MG63 (cell line): Measurements from ENCODE around the gene PTPRF. TPM values are rescaled to one million over a fixed set of nuclear protein-coding genes. Genes with fewer than 3 reads are reported as not detected.
A peak's percentile ranks its signal among the peaks of the same experiment; 100 is the strongest.

Experiments used
- DNase-seq: peaks from one replicate; pipeline ENCODE4 v3.0.0-alpha.2; 2020
- H3K27me3 ChIP-seq: fragments of 250-450 bp; sonication (Bioruptor Pico); 2 replicates; pipeline ENCODE4 v1.5.1; 2020; ENCODE audit warnings: mild to moderate bottlenecking, moderate library complexity
- H3K36me3 ChIP-seq: fragments of 250-450 bp; sonication (Bioruptor Pico); 2 replicates; pipeline ENCODE4 v1.5.1; 2020; ENCODE audit warnings: mild to moderate bottlenecking, moderate library complexity
- H3K4me3 ChIP-seq: fragments of 250-450 bp; sonication (Bioruptor Pico); 2 replicates; pipeline ENCODE4 v1.5.1; 2020; ENCODE audit warnings: mild to moderate bottlenecking, moderate library complexity
- H3K9me3 ChIP-seq: fragments of 250-450 bp; sonication (Bioruptor Pico); 2 replicates; pipeline ENCODE4 v1.5.1; 2020; ENCODE audit warnings: mild to moderate bottlenecking, moderate library complexity
- total RNA-seq: library from RNA; depleted of rRNA; stranded (reverse); fragments of >200 nt; shearing (Covaris generic); gene quantifications from 2 replicates; pipeline ENCODE4 v1.2.3, GENCODE V29; 2014; ENCODE audit warnings: low replicate concordance

PTPRF gene
- total RNA-seq, 1 experiment from 2014 or later: 33.0 TPM

DNA sequence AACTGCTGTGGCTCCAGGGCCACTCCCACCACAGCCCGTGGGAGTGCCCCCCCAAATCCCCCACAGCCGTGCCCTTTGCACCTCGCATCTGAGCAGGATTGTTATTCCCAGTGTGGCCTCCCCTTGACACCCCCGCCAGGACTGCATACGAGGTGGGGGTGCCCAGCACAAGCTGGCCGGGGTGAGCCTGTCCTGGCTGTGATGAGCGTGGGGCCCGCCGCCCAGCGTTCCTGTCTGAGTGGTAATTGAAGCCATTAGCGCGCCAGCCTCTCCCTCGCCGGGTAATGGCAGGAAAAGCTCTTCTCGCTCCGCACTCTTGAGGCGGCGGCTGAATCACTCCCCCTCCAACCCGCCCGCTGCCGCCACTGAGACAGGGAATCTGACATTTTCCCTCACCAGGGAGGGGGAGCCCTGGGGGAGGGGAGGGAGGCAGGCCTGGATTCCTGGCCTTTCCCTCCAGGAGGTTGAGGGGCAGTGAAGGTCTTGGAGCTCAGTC lies 27.7 kb downstream of the PTPRF start:
- Histone ChIP-seq H3K36me3 (no peaks in the 10 kb centered on the region; the same call in 1 of the 2 replicates), H3K4me3 (no peak overlapping the region), H3K9me3 (no peaks in the 10 kb centered on the region), H3K27me3 (no peaks in the 10 kb centered on the region)
- no peak for DNase-seq

DNA sequence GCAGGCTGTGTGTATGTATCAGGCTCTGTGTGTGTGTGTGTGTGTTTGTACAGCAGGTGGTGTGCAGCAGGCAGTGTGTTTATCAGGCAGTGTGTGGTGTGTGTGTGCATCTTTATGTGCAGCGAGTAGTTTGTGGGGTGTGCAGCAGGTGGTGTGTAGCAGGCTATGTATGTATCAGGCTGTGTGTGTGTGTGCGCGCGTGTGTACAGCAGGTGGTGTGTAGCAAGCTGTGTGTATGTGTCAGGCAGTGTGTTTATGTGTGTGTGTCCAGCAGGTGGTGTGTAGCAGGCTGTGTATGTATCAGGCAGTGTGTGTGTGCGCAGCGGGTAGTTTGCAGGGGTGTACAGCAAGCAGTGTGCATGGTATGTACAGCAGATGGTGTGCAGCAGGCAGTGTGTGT lies 29.0 kb downstream of the PTPRF start:
- Histone ChIP-seq H3K4me3 (no peak overlapping the region), H3K27me3 (no peaks in the 10 kb centered on the region), H3K36me3 (no peaks in the 10 kb centered on the region), H3K9me3 (no peaks in the 10 kb centered on the region)
- no peak for DNase-seq

DNA sequence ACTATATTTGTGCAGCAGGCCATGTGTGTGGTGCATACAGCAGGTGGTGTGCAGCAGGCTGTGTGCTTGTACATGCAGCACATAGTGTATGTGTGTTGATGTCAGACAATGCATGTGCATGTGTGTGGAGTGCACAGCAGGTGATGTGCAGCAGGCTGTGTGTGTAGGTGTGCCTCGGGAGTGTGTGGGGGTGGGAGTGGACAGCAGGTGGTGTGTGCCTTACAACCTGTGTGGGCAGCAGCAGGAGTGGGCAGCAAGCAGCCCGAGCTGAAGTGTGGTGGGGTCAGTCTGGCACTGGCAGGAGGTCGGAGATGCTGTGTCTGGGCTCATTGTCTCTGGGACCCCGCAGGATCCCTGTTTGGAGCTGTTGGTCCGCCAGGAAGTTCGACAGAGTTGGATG lies 29.6 kb downstream of the PTPRF start:
- Histone ChIP-seq H3K36me3 (no peaks in the 10 kb centered on the region), H3K27me3 (no peaks in the 10 kb centered on the region), H3K4me3 (no peak overlapping the region), H3K9me3 (no peaks in the 10 kb centered on the region)
- DNase-seq: no peak

DNA sequence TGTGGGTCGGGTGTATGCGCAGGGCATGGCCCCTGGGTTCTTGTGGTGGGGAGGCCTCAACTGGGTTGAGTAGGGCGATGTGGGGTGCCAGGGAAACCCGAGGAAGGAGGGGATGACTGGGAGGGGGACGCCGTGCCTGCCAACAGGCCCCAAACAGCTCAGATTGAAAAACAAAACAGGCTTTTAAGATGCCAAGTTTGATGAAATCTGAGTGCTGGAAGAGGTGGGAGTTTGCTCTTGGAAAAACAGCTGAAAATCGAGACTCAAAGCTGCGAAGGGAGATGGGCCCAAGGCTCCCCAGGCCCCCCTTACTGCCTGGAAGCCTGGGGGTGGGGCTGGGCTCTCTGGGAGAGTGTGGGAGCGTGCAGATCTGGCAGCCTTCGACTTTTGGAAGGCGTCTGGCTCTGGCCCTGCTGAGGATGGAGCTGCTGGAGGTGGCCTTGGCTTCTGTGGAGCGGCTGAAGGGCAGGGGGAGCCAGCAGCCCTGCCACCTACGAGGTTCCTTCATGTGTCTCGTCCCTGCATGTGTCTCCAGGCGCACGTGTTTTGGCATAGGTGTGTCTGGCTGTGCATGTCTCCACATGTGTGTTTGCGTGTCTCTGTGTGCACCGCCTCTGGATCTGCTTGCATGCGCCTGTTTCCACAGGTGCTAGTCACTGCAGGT lies 33.3 kb downstream of the PTPRF start:
- Histone ChIP-seq H3K9me3 (no peaks in the 10 kb centered on the region), H3K27me3 (no peaks in the 10 kb centered on the region), H3K4me3 (no peak overlapping the region), H3K36me3 (no peaks in the 10 kb centered on the region)
- DNase-seq: no peak

DNA sequence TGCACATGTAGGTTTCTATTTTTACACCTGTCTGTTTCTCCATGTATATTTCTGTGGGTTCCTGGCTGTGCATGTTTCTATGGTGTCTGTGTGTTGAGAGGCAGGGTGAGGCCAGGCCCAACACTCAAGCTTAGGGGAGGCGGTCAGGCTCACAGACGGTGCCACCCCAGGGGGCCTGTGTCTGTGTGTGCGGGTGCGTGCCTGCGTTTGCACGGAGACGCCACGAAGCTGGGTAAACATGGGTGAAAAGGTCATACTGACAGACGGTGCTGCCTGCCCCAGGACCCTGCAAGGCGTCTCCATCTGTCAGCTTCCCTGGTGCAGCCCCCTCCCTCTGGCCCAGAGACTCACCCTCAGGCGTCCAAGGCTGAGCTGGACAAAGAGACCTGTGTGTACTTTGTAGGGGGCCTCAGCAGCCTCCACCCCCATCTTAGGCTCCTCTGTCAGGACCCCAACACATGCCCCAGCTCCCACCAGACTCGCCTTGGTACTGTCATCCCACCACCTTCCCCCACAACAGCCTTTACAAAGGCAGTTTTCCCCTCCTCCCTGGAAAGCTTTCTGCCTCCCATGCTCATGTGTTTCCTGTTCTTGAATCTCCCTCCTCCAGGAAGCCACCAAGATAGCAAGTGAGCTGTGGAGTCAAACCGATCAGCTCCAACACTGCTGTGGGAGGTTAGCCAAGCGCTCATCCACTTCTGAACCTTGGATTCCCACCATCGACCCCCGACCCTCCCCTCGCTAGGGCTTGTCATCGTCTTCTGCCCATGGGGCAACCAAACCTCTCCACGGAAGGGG lies 34.1 kb downstream of the PTPRF start:
- no peaks in the 10 kb centered on the region for H3K27me3 ChIP-seq
- no peaks in the 10 kb centered on the region for H3K9me3 ChIP-seq
- no peak overlapping the region for H3K4me3 ChIP-seq
- H3K36me3 ChIP-seq: no peaks in the 10 kb centered on the region
- no peak for DNase-seq

GRCh38 chr1:43565600-43566360 lies 35.1 kb downstream of the PTPRF start:
- no peaks in the 10 kb centered on the region for H3K36me3 ChIP-seq
- no peak for DNase-seq
- H3K4me3 ChIP-seq: no peak overlapping the region
- no peaks in the 10 kb centered on the region for H3K9me3 ChIP-seq
- no peaks in the 10 kb centered on the region for H3K27me3 ChIP-seq

DNA sequence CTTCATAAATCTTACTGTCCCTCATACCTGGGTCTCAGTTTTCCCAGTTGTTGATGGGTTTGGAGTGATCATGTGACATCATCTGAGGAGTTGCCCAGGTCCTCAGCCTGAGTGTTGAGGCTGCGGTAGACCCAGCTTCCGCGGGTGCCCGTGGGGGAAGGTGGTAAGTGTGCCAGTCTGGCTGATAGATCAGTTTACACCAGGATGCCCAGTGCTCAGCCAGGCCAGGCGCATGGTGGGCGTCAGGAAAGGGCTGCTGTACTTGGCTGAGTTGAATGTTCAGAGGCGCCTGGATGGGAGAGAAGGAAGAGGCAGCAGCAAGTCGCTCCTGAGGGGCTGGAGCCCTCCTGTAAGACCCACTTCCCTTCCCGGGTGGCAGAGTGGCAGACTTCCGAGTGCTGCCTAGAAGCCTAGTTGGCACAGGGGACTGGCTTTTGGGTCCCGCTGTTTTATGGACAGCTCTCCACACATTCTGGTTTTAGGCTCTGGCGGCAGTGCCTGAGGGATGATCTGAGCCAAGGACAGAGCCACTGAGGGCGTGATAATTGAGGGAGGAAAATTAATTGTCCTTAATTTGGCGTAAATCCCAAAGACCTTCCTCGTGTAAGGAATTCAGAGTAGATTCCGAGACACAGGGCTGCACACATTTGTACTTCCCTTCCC lies 35.8 kb downstream of the PTPRF start:
- DNase-seq: no peak
- Histone ChIP-seq H3K27me3 (no peaks in the 10 kb centered on the region), H3K4me3 (no peak overlapping the region), H3K36me3 (no peaks in the 10 kb centered on the region), H3K9me3 (no peaks in the 10 kb centered on the region)

- H3K27me3 ChIP-seq: no peaks in the 10 kb centered on the region
- DNase-seq: no peak
- H3K9me3 ChIP-seq: no peaks in the 10 kb centered on the region
- no peaks in the 10 kb centered on the region for H3K36me3 ChIP-seq
- no peak overlapping the region for H3K4me3 ChIP-seq
Measured at GRCh38 chr1:43569175-43569574, 38.5 kb downstream of the PTPRF start.

DNA sequence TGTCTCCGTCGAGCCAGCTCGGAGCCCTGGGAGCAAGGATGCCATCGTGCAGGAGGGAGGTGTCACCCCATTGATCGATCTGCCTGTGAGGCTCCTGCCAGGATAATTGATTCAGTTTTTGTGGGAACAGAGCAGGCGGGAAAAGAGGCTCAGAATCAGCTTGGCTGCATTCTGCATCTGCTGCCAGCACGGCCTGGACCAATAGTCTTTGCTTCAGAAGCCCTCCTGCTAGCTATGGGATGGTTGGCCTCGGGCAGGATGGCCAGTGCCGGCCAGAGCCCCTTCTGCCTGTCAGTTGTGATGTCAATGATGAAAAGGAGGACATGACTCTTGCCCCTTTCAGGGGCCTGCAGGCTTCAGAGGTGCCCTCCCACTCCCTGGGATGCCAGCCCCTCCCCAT lies 39.6 kb downstream of the PTPRF start:
- DNase-seq: no peak
- Histone ChIP-seq H3K4me3 (no peak overlapping the region), H3K27me3 (no peaks in the 10 kb centered on the region), H3K9me3 (no peaks in the 10 kb centered on the region), H3K36me3 (no peaks in the 10 kb centered on the region)

DNA sequence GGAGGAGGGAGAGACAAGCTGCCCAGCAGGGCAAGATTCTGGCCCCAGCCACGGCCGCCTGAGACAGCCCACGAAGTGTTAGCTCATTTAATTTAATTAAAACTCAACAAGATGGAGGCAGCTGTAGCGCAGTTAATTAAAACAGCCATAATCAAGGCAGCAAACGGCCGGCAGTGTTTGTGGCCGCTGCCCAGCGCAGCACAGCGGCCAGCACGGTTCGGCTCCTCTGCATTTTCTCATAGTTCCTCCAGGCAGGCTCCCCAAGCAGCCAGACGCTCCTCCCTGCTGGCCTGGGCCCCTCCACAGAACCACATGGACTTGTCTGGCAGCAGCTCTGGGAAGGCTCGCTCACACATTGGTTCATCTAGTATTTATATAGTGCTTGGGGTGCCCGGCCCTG lies 40.0 kb downstream of the PTPRF start:
- no peaks in the 10 kb centered on the region for H3K9me3 ChIP-seq
- no peaks in the 10 kb centered on the region for H3K27me3 ChIP-seq
- DNase-seq: no peak
- no peak overlapping the region for H3K4me3 ChIP-seq
- no peaks in the 10 kb centered on the region for H3K36me3 ChIP-seq

DNA sequence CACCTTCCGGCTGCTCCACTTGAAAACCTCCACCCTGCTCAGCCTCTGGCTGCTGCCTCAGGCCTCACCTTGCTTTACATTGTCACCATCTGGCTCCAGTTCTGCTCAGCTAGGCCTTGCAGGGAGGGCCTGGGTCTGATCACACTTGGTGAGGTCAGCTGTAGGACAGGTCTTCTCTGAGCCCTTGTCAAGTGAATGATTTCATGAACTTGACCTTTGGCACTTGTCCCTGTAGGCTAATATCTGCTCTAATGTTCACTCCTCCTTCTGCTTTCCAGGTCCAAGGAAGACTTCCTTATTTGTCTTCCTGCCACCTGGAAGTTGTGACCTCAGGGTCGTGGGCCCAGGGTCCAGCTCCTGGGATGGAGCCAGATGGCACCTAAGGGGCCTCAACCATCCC lies 41.4 kb downstream of the PTPRF start:
- no peaks in the 10 kb centered on the region for H3K36me3 ChIP-seq
- H3K4me3 ChIP-seq: no peak overlapping the region
- DNase-seq: no peak
- no peaks in the 10 kb centered on the region for H3K27me3 ChIP-seq
- H3K9me3 ChIP-seq: no peaks in the 10 kb centered on the region

- no peak for DNase-seq
- no peak overlapping the region for H3K4me3 ChIP-seq
- H3K27me3 ChIP-seq: no peaks in the 10 kb centered on the region
- H3K36me3 ChIP-seq: no peaks in the 10 kb centered on the region
- H3K9me3 ChIP-seq: no peaks in the 10 kb centered on the region
Measured at GRCh38 chr1:43572538-43572937, 41.9 kb downstream of the PTPRF start.

DNA sequence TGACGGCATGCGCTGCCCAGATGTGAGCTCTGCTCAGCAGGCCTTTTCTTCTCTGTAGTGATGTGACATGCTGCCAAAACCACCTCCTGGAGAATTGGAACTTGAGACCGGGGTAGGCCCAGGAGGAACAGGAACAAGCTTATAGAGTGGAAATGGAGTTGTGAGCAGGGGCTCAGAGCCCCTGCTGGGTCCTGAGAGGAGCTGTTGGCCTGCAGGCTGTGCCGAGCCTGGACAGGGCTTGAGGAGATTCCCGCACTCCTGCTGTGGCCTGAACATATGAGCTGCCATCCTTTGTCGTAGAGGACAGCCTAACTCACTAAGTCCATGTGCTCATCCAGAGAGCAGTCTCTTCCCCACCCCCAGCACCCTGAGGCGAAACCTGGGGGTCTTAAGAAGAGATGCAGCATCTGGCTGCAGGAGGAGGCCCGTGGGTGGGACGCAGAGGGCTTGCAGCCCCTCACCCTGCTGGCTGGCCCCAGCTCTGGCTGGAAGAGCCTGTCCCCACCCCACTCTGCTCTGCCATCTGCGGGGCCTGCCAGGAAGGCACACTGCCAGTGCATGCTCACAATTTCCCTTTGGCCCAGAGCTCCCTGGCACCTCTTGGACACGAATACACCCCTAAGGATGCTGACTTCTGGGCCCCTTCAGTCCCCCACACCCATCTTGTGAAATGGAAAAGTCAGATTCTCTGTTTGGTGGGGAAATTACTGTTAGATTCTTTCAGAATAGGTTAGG lies 42.5 kb downstream of the PTPRF start:
- no peak overlapping the region for H3K4me3 ChIP-seq
- DNase-seq: peak; percentile 35
- no peaks in the 10 kb centered on the region for H3K9me3 ChIP-seq
- H3K36me3 ChIP-seq: no peaks in the 10 kb centered on the region
- H3K27me3 ChIP-seq: no peaks in the 10 kb centered on the region

DNA sequence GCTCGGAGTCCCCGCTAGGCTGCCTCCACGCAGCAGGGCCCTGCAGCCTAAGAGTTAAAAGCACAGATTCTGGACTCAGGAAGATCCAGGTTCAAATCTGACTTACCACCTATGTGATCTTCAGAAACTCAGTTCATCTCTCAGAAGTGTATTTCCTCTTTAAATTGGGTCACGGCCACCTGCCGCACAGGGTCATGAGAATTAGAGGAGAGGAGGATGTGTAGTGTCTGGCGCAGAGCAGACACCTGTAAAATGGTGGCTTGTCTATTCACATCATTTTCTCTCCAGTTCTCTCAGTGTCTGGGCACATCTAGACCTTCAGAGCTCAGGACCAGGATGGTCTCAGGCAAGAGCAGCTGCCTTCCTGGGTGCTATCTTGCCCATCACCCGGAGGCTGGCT lies 45.8 kb downstream of the PTPRF start:
- Histone ChIP-seq H3K36me3 (no peaks in the 10 kb centered on the region), H3K9me3 (no peaks in the 10 kb centered on the region), H3K4me3 (no peak overlapping the region), H3K27me3 (no peaks in the 10 kb centered on the region)
- no peak for DNase-seq

GRCh38 chr1:43577655-43578542 lies 47.2 kb downstream of the PTPRF start:
- Histone ChIP-seq H3K4me3 (no peak overlapping the region), H3K27me3 (no peaks in the 10 kb centered on the region), H3K36me3 (no peaks in the 10 kb centered on the region), H3K9me3 (no peaks in the 10 kb centered on the region)
- DNase-seq: no peak
